Activated T-helper 17 cell treated with anti-CD3 and anti-CD28 coated beads, Interleukin-2, amount 50 U/mL, for 72 hours (primary cell): Measurements from ENCODE around the gene CCR7. TPM values are rescaled to one million over a fixed set of nuclear protein-coding genes. Genes with fewer than 3 reads are reported as not detected.
A peak's percentile ranks its signal among the peaks of the same experiment; 100 is the strongest.

ENCODE experiments used
- ATAC-seq: fragments of 150-1000 bp; cut with Tn5 transposase; replicated peaks from 2 replicates; pipeline ENCODE4 v1.10.0; 2021; ENCODE audit warnings: mild to moderate bottlenecking, moderate library complexity
- H3K27ac Mint-ChIP-seq: one replicate; pipeline ENCODE4 v1.8.0; 2022; ENCODE audit warnings: mixed read lengths
- H3K27me3 Mint-ChIP-seq: one replicate; pipeline ENCODE4 v1.8.0; 2022; ENCODE audit warnings: mixed read lengths
- H3K36me3 Mint-ChIP-seq: one replicate; pipeline ENCODE4 v1.8.0; 2022; ENCODE audit warnings: low read depth, mild to moderate bottlenecking, mixed read lengths
- H3K4me1 Mint-ChIP-seq: one replicate; pipeline ENCODE4 v1.8.0; 2022; ENCODE audit warnings: mixed read lengths
- H3K4me3 Mint-ChIP-seq: one replicate; pipeline ENCODE4 v1.8.0; 2022; ENCODE audit warnings: mild to moderate bottlenecking, mixed read lengths
- H3K9me3 Mint-ChIP-seq: one replicate; pipeline ENCODE4 v1.8.0; 2022; ENCODE audit warnings: mixed read lengths
- total RNA-seq, 2 donors: library from RNA; stranded (reverse); gene quantifications; one replicate each; pipeline ENCODE4 v1.2.3, GENCODE V29; 2022

CCR7 gene
- total RNA-seq, 2 donors from 2014 or later: 140 to 304 TPM

GRCh38 chr17:40532520-40533253, 32.6 kb downstream of the CCR7 start:
- H3K9me3 Mint-ChIP-seq: no peaks in the 10 kb centered on the region
- H3K4me3 Mint-ChIP-seq: peak overlapping the region; percentile 90
- H3K27me3 Mint-ChIP-seq: no peaks in the 10 kb centered on the region
- H3K27ac Mint-ChIP-seq: peak overlapping the region; percentile 90
- H3K36me3 Mint-ChIP-seq: peaks cover 8% of the 10 kb centered on the region
- peaks cover 58% of the 10 kb centered on the region for H3K4me1 Mint-ChIP-seq
- no peak for ATAC-seq

GRCh38 chr17:40531051-40531991, 34.0 kb downstream of the CCR7 start:
- ATAC-seq: peak; percentile 88
- peaks cover 50% of the 10 kb centered on the region for H3K4me1 Mint-ChIP-seq
- no peaks in the 10 kb centered on the region for H3K9me3 Mint-ChIP-seq
- peaks cover 8% of the 10 kb centered on the region for H3K36me3 Mint-ChIP-seq
- peak overlapping the region; percentile 90 for H3K27ac Mint-ChIP-seq
- peak overlapping the region; percentile 90 for H3K4me3 Mint-ChIP-seq
- no peaks in the 10 kb centered on the region for H3K27me3 Mint-ChIP-seq

- H3K36me3 Mint-ChIP-seq: peaks cover 8% of the 10 kb centered on the region
- no peaks in the 10 kb centered on the region for H3K9me3 Mint-ChIP-seq
- peaks cover 45% of the 10 kb centered on the region for H3K4me1 Mint-ChIP-seq
- peak overlapping the region; percentile 90 for H3K27ac Mint-ChIP-seq
- peak overlapping the region; percentile 90 for H3K4me3 Mint-ChIP-seq
- no peak for ATAC-seq
- no peaks in the 10 kb centered on the region for H3K27me3 Mint-ChIP-seq
Observed at GRCh38 chr17:40530531-40530994, 34.7 kb downstream of the CCR7 start.

GRCh38 chr17:40529991-40530390, 35.3 kb downstream of the CCR7 start:
- Mint-ChIP-seq H3K4me3 (no peak overlapping the region), H3K4me1 (peaks cover 45% of the 10 kb centered on the region), H3K9me3 (peaks cover 5% of the 10 kb centered on the region), H3K36me3 (peaks cover 8% of the 10 kb centered on the region), H3K27ac (peak overlapping the region; percentile 90), H3K27me3 (no peaks in the 10 kb centered on the region)
- no peak for ATAC-seq

- H3K27me3 Mint-ChIP-seq: no peaks in the 10 kb centered on the region
- H3K4me3 Mint-ChIP-seq: peak overlapping the region; percentile 39
- peaks cover 10% of the 10 kb centered on the region for H3K9me3 Mint-ChIP-seq
- peaks cover 8% of the 10 kb centered on the region for H3K36me3 Mint-ChIP-seq
- peak overlapping the region; percentile 49 for H3K27ac Mint-ChIP-seq
- H3K4me1 Mint-ChIP-seq: peaks cover 42% of the 10 kb centered on the region
- no peak for ATAC-seq
Observed at GRCh38 chr17:40528692-40529417, 36.4 kb downstream of the CCR7 start.

- peaks cover 25% of the 10 kb centered on the region for H3K4me1 Mint-ChIP-seq
- no peak overlapping the region for H3K27ac Mint-ChIP-seq
- H3K9me3 Mint-ChIP-seq: peaks cover 10% of the 10 kb centered on the region
- H3K27me3 Mint-ChIP-seq: no peaks in the 10 kb centered on the region
- H3K36me3 Mint-ChIP-seq: peaks cover 4% of the 10 kb centered on the region
- no peak for ATAC-seq
- no peak overlapping the region for H3K4me3 Mint-ChIP-seq
Observed at GRCh38 chr17:40526668-40527067, 38.6 kb downstream of the CCR7 start.

- Mint-ChIP-seq H3K9me3 (peaks cover 10% of the 10 kb centered on the region), H3K27ac (no peak overlapping the region), H3K27me3 (no peaks in the 10 kb centered on the region), H3K36me3 (no peaks in the 10 kb centered on the region), H3K4me3 (no peak overlapping the region), H3K4me1 (peaks cover 13% of the 10 kb centered on the region)
- no peak for ATAC-seq
Observed at GRCh38 chr17:40525294-40525693, 40.0 kb downstream of the CCR7 start.

- Mint-ChIP-seq H3K4me1 (peaks cover 11% of the 10 kb centered on the region), H3K36me3 (no peaks in the 10 kb centered on the region), H3K27ac (no peak overlapping the region), H3K4me3 (no peak overlapping the region), H3K27me3 (no peaks in the 10 kb centered on the region), H3K9me3 (peaks cover 10% of the 10 kb centered on the region)
- ATAC-seq: no peak
Observed at GRCh38 chr17:40524243-40524965, 40.9 kb downstream of the CCR7 start.

GRCh38 chr17:40522961-40523310, 42.3 kb downstream of the CCR7 start:
- no peak for ATAC-seq
- Mint-ChIP-seq H3K9me3 (peaks cover 10% of the 10 kb centered on the region), H3K27ac (no peak overlapping the region), H3K27me3 (no peaks in the 10 kb centered on the region), H3K36me3 (no peaks in the 10 kb centered on the region), H3K4me1 (peaks cover 11% of the 10 kb centered on the region), H3K4me3 (no peak overlapping the region)

- ATAC-seq: no peak
- H3K4me3 Mint-ChIP-seq: no peak overlapping the region
- no peaks in the 10 kb centered on the region for H3K27me3 Mint-ChIP-seq
- H3K27ac Mint-ChIP-seq: no peak overlapping the region
- peaks cover 10% of the 10 kb centered on the region for H3K9me3 Mint-ChIP-seq
- no peaks in the 10 kb centered on the region for H3K36me3 Mint-ChIP-seq
- H3K4me1 Mint-ChIP-seq: peaks cover 14% of the 10 kb centered on the region
Observed at GRCh38 chr17:40522250-40522960, 42.9 kb downstream of the CCR7 start.

- Mint-ChIP-seq H3K36me3 (no peaks in the 10 kb centered on the region), H3K4me3 (no peak overlapping the region), H3K4me1 (peaks cover 27% of the 10 kb centered on the region), H3K9me3 (peaks cover 10% of the 10 kb centered on the region), H3K27ac (no peak overlapping the region), H3K27me3 (no peaks in the 10 kb centered on the region)
- no peak for ATAC-seq
Observed at GRCh38 chr17:40520991-40521453, 44.2 kb downstream of the CCR7 start.

GRCh38 chr17:40519089-40519775, 46.0 kb downstream of the CCR7 start:
- peak overlapping the region; percentile 72 for H3K4me3 Mint-ChIP-seq
- peaks cover 43% of the 10 kb centered on the region for H3K4me1 Mint-ChIP-seq
- H3K27ac Mint-ChIP-seq: no peak overlapping the region
- H3K27me3 Mint-ChIP-seq: peaks cover 5% of the 10 kb centered on the region
- ATAC-seq: no peak
- H3K36me3 Mint-ChIP-seq: no peaks in the 10 kb centered on the region
- H3K9me3 Mint-ChIP-seq: peaks cover 3% of the 10 kb centered on the region
